PC-3 (cell line): ENCODE measurements around the gene SH3TC1.

ENCODE experiments used
- EZH2 ChIP-seq: fragments of 300-600 bp; sonication (generic); IDR thresholded peaks from one replicate; pipeline ENCODE4 v1.6.1; 2017; ENCODE audit warnings: antibody characterized with exemption, mild to moderate bottlenecking, low read length; ENCODE audit not compliant: unreplicated experiment
- TF ChIP-seq, protein P1 (sequence below): fragments of 300-600 bp; sonication (generic); conservative IDR thresholded peaks from 2 replicates; pipeline ENCODE4 v1.5.1; 2017; ENCODE audit warnings: antibody characterized with exemption, low read depth, mild to moderate bottlenecking, low read length

DNA sequence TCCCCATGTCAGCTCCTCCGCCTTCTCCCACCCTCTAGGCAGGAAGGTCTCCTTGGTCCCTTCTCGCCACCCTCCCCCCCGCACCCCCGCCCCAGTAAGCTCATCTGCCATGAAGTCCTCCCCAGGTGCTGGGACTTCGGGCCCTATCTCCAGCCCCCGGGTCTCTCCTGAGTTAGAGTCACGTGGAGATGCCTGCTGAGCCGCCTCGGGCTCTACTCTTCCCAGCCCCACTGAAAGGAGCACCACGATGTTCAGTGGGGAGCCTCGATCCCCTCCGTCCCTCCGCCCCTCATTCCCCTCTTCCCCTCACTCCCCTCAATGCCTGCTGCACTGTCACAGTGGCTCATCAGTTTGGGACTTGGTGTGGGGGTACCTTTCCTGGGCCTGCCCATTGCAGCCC is 74.4 kb downstream of the SH3TC1 start:
- TF ChIP-seq, protein P1, sequence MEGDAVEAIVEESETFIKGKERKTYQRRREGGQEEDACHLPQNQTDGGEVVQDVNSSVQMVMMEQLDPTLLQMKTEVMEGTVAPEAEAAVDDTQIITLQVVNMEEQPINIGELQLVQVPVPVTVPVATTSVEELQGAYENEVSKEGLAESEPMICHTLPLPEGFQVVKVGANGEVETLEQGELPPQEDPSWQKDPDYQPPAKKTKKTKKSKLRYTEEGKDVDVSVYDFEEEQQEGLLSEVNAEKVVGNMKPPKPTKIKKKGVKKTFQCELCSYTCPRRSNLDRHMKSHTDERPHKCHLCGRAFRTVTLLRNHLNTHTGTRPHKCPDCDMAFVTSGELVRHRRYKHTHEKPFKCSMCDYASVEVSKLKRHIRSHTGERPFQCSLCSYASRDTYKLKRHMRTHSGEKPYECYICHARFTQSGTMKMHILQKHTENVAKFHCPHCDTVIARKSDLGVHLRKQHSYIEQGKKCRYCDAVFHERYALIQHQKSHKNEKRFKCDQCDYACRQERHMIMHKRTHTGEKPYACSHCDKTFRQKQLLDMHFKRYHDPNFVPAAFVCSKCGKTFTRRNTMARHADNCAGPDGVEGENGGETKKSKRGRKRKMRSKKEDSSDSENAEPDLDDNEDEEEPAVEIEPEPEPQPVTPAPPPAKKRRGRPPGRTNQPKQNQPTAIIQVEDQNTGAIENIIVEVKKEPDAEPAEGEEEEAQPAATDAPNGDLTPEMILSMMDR, result no peak
- no peak for TF ChIP-seq EZH2
